Urinary bladder (tissue), 4 donors: ENCODE data around the gene NPPA. TPM values are rescaled to one million over a fixed set of nuclear protein-coding genes. Genes with fewer than 3 reads are reported as not detected.
"Not testable (repeated sequence)": the region's sequence is repeated elsewhere in the genome, so short reads cannot be mapped to it uniquely, and the experiment has no call there.

Experiments used
- DNase-seq: peaks from one replicate; pipeline ENCODE4 v3.0.0-alpha.2; 2015; ENCODE audit errors: extremely low spot score
- H3K27ac ChIP-seq: one replicate; pipeline ENCODE4 v1.5.1; 2013; ENCODE audit warnings: low read depth, mild to moderate bottlenecking, moderate library complexity
- H3K36me3 ChIP-seq: one replicate; pipeline ENCODE4 v1.6.1; 2013; ENCODE audit warnings: mild to moderate bottlenecking, moderate library complexity; ENCODE audit not compliant: insufficient read depth
- H3K4me1 ChIP-seq: one replicate; pipeline ENCODE4 v1.6.1; 2013; ENCODE audit warnings: mild to moderate bottlenecking, moderate library complexity; ENCODE audit not compliant: insufficient read depth
- H3K4me3 ChIP-seq: one replicate; pipeline ENCODE4 v1.5.1; 2013; ENCODE audit warnings: low read depth, low read length
- WGBS: extraction: QIAGEN DNeasy Blood & Tissue Kit; methylation state at CpG from one replicate; pipeline ENCODE4 v1.1.7; 2013; 5-methylcytosine and 5-hydroxymethylcytosine counted together
- polyA plus RNA-seq: library from polyadenylated mRNA; stranded (reverse); fragments of 200-250 nt; gene quantifications from one replicate; pipeline ENCODE4 v1.2.3, GENCODE V29; 2013
- total RNA-seq: library from RNA; depleted of rRNA; stranded (reverse); fragments of >200 nt; gene quantifications from one replicate; pipeline ENCODE4 v1.2.3, GENCODE V29; 2014
- donor health status: healthy with polysubstance abuse.
- donor health status: healthy.

NPPA gene
- total RNA-seq (not detected), polyA plus RNA-seq (1.0 TPM)

GRCh38 chr1:11847667-11848372 lies at the start of gene NPPA:
TSS of gene NPPA (minus strand) at chr1:11847783. CDS start at chr1:11847684, 99 bp downstream.
- Histone ChIP-seq H3K27ac (no peak within 1 kb of the TSS), H3K4me1 (no peaks in the 10 kb centered on the region), H3K36me3 (no peaks in the 10 kb centered on the region), H3K4me3 (no peak within 1 kb of the TSS)
- WGBS = 37% methylated on average over 18 of the region's 18 CpGs
- no peak for DNase-seq

GRCh38 chr1:11894501-11894900 lies 46.9 kb upstream of the NPPA start:
- DNase-seq, H3K27ac ChIP-seq, H3K4me3 ChIP-seq, H3K4me1 ChIP-seq, H3K36me3 ChIP-seq: not testable (repeated sequence)
- WGBS = 74% methylated on average over 1 of the region's 1 CpG

- H3K36me3 ChIP-seq = no peaks in the 10 kb centered on the region
- 1% methylated on average over 5 of the region's 5 CpGs for WGBS
- H3K27ac ChIP-seq = no peak overlapping the region
- no peak overlapping the region for H3K4me3 ChIP-seq
- DNase-seq = no peak
- H3K4me1 ChIP-seq = no peaks in the 10 kb centered on the region
These were observed 46.3 kb upstream of the NPPA start for GRCh38 chr1:11893907-11894251.

- 84% methylated on average over 6 of the region's 6 CpGs for WGBS
- no peak overlapping the region for H3K4me3 ChIP-seq
- no peak for DNase-seq
- no peaks in the 10 kb centered on the region for H3K36me3 ChIP-seq
- H3K27ac ChIP-seq = no peak overlapping the region
- H3K4me1 ChIP-seq = no peaks in the 10 kb centered on the region
These were observed 44.0 kb upstream of the NPPA start for GRCh38 chr1:11891433-11892186.

- WGBS = 40% methylated on average over 3 of the region's 3 CpGs
- Histone ChIP-seq H3K4me1 (no peaks in the 10 kb centered on the region), H3K27ac (no peak overlapping the region), H3K4me3 (no peak overlapping the region), H3K36me3 (no peaks in the 10 kb centered on the region)
- no peak for DNase-seq
These were observed 41.3 kb upstream of the NPPA start for GRCh38 chr1:11888877-11889208.

- Histone ChIP-seq H3K4me1 (no peaks in the 10 kb centered on the region), H3K4me3 (no peak overlapping the region), H3K36me3 (no peaks in the 10 kb centered on the region), H3K27ac (no peak overlapping the region)
- 75% methylated on average over 15 of the region's 15 CpGs for WGBS
- DNase-seq = no peak
These were observed 40.8 kb upstream of the NPPA start for GRCh38 chr1:11888206-11888876.

- no peak for DNase-seq
- 87% methylated on average over 7 of the region's 7 CpGs for WGBS
- no peak overlapping the region for H3K4me3 ChIP-seq
- no peaks in the 10 kb centered on the region for H3K4me1 ChIP-seq
- H3K36me3 ChIP-seq = no peaks in the 10 kb centered on the region
- H3K27ac ChIP-seq = no peak overlapping the region
These were observed 40.1 kb upstream of the NPPA start for GRCh38 chr1:11887666-11888007.

- H3K4me1 ChIP-seq = no peaks in the 10 kb centered on the region
- DNase-seq = no peak
- no peak overlapping the region for H3K27ac ChIP-seq
- no peak overlapping the region for H3K4me3 ChIP-seq
- H3K36me3 ChIP-seq = no peaks in the 10 kb centered on the region
- 81% methylated on average over 19 of the region's 19 CpGs for WGBS
These were observed 39.5 kb upstream of the NPPA start for GRCh38 chr1:11886986-11887665.

GRCh38 chr1:11885916-11886315 lies 38.3 kb upstream of the NPPA start:
- 74% methylated on average over 6 of the region's 6 CpGs for WGBS
- H3K4me3 ChIP-seq = no peak overlapping the region
- H3K27ac ChIP-seq = no peak overlapping the region
- no peaks in the 10 kb centered on the region for H3K4me1 ChIP-seq
- H3K36me3 ChIP-seq = no peaks in the 10 kb centered on the region
- no peak for DNase-seq

GRCh38 chr1:11882814-11883538 lies 35.4 kb upstream of the NPPA start:
- Histone ChIP-seq H3K27ac (no peak overlapping the region), H3K4me1 (no peaks in the 10 kb centered on the region), H3K4me3 (no peak overlapping the region), H3K36me3 (no peaks in the 10 kb centered on the region)
- DNase-seq = no peak
- 26% methylated on average over 13 of the region's 13 CpGs for WGBS

- WGBS = 78% methylated on average over 18 of the region's 18 CpGs
- no peak for DNase-seq
- Histone ChIP-seq H3K36me3 (no peaks in the 10 kb centered on the region), H3K27ac (no peak overlapping the region), H3K4me3 (no peak overlapping the region), H3K4me1 (no peaks in the 10 kb centered on the region)
These were observed 34.3 kb upstream of the NPPA start for GRCh38 chr1:11881749-11882441.

GRCh38 chr1:11880911-11881748 lies 33.5 kb upstream of the NPPA start:
- no peaks in the 10 kb centered on the region for H3K36me3 ChIP-seq
- 40% methylated on average over 10 of the region's 10 CpGs for WGBS
- H3K4me1 ChIP-seq = no peaks in the 10 kb centered on the region
- H3K27ac ChIP-seq = no peak overlapping the region
- H3K4me3 ChIP-seq = no peak overlapping the region
- no peak for DNase-seq
